WTC11 (cell line): ENCODE results near the gene MXRA8. TPM values are rescaled to one million over a fixed set of nuclear protein-coding genes. Genes with fewer than 3 reads are reported as not detected.

Source experiments
- ATAC-seq: fragments of 200-7000 bp; cut with Tn5 transposase; 2 replicates; pipeline ENCODE4 v1.10.0; 2021; ENCODE audit warnings: mild to moderate bottlenecking, moderate library complexity
- CTCF ChIA-PET: fragments of 300-600 bp; sonication (Branson Sonifier 250); formaldehyde crosslinking; loops from one replicate; lab custom pipeline; 2021; ENCODE audit warnings: antibody characterized with exemption; lab: Charles Lee
- POLR2A ChIA-PET: fragments of 350-600 bp; sonication (Branson Sonifier 250); formaldehyde crosslinking; loops from one replicate; lab custom pipeline; 2021; ENCODE audit warnings: antibody characterized with exemption; lab: Charles Lee
- DNase-seq: peaks from one replicate; pipeline ENCODE4 v3.0.0; 2021; ENCODE audit warnings: low spot score
- H3K27ac Mint-ChIP-seq: 2 replicates; pipeline ENCODE4 v1.8.0; 2021; ENCODE audit warnings: mixed read lengths
- H3K27me3 Mint-ChIP-seq: 2 replicates; pipeline ENCODE4 v1.8.0; 2021; ENCODE audit warnings: low read depth, mild to moderate bottlenecking, moderate library complexity, mixed read lengths
- H3K36me3 Mint-ChIP-seq: 2 replicates; pipeline ENCODE4 v1.8.0; 2021; ENCODE audit warnings: mixed read lengths
- H3K4me1 Mint-ChIP-seq: 2 replicates; pipeline ENCODE4 v1.8.0; 2022; ENCODE audit warnings: mixed read lengths
- H3K4me3 Mint-ChIP-seq: 2 replicates; pipeline ENCODE4 v1.8.0; 2021; ENCODE audit warnings: mild to moderate bottlenecking, moderate library complexity, mixed read lengths
- H3K9me3 Mint-ChIP-seq: 2 replicates; pipeline ENCODE4 v1.8.0; 2021; ENCODE audit warnings: mixed read lengths
- CTCF ChIP-seq: fragments of 200-600 bp; IDR thresholded peaks from 2 replicates; pipeline ENCODE4 v1.8.0; 2022; ENCODE audit warnings: antibody characterized with exemption
- E2F5 ChIP-seq: sonication (generic); formaldehyde crosslinking; IDR thresholded peaks from 2 replicates; pipeline ENCODE4 v1.8.1; 2022; ENCODE audit warnings: mild to moderate bottlenecking, moderate library complexity, missing genetic modification reagents
- ELF4 ChIP-seq: sonication (generic); formaldehyde crosslinking; IDR thresholded peaks from 2 replicates; pipeline ENCODE4 v1.8.1; 2022; ENCODE audit warnings: low read depth, mild to moderate bottlenecking, moderate library complexity, missing genetic modification reagents
- GTF2I ChIP-seq: fragments of 250-450 bp; sonication (Bioruptor Pico); conservative IDR thresholded peaks from 2 replicates; pipeline ENCODE4 v1.4.0; 2021; ENCODE audit warnings: mild to moderate bottlenecking
- KAT7 ChIP-seq: sonication (generic); formaldehyde crosslinking; IDR thresholded peaks from 2 replicates; pipeline ENCODE4 v1.8.1; 2023; ENCODE audit warnings: missing genetic modification reagents, mild to moderate bottlenecking, borderline replicate concordance
- NFATC4 ChIP-seq: fragments of 250-450 bp; sonication (Bioruptor Pico); IDR thresholded peaks from 2 replicates; pipeline ENCODE4 v1.9.0; 2021; ENCODE audit warnings: mild to moderate bottlenecking
- NFYB ChIP-seq: sonication (generic); formaldehyde crosslinking; conservative IDR thresholded peaks from 2 replicates; pipeline ENCODE4 v1.8.0; 2022; ENCODE audit warnings: low read depth, missing genetic modification reagents
- NR1H2 ChIP-seq: sonication (generic); formaldehyde crosslinking; IDR thresholded peaks from 2 replicates; pipeline ENCODE4 v1.9.0; 2021; ENCODE audit warnings: mild to moderate bottlenecking, moderate library complexity, missing genetic modification reagents
- RELA ChIP-seq: sonication (generic); formaldehyde crosslinking; IDR thresholded peaks from 2 replicates; pipeline ENCODE4 v1.8.1; 2022; ENCODE audit warnings: missing genetic modification reagents, mild to moderate bottlenecking, borderline replicate concordance
- RORB ChIP-seq: fragments of 250-450 bp; sonication (Bioruptor Pico); IDR thresholded peaks from 2 replicates; pipeline ENCODE4 v1.9.0; 2021; ENCODE audit warnings: mild to moderate bottlenecking
- SMAD4 ChIP-seq: sonication (generic); formaldehyde crosslinking; IDR thresholded peaks from 2 replicates; pipeline ENCODE4 v1.8.0; 2022; ENCODE audit warnings: mild to moderate bottlenecking, missing genetic modification reagents
- ZNF263 ChIP-seq: sonication (generic); formaldehyde crosslinking; IDR thresholded peaks from 2 replicates; pipeline ENCODE4 v1.8.1; 2022; ENCODE audit warnings: low read depth, mild to moderate bottlenecking, moderate library complexity, missing genetic modification reagents
- ZNF423 ChIP-seq: fragments of 250-450 bp; sonication (Bioruptor Pico); IDR thresholded peaks from 2 replicates; pipeline ENCODE4 v2.1.2; 2022; ENCODE audit warnings: mild to moderate bottlenecking, moderate library complexity
- ZNF671 ChIP-seq: fragments of 250-450 bp; sonication (Bioruptor Pico); IDR thresholded peaks from 2 replicates; pipeline ENCODE4 v1.8.0; 2021; ENCODE audit warnings: mild to moderate bottlenecking
- total RNA-seq: library from RNA; stranded (reverse); gene quantifications from 3 replicates; pipeline ENCODE4 v1.2.3, GENCODE V29; 2021
- TF ChIP-seq, protein P1 (sequence below): sonication (generic); formaldehyde crosslinking; IDR thresholded peaks from 2 replicates; pipeline ENCODE4 v1.8.0; 2022; ENCODE audit warnings: mild to moderate bottlenecking, missing genetic modification reagents
- TF ChIP-seq, protein P2 (sequence below): sonication (generic); formaldehyde crosslinking; IDR thresholded peaks from 2 replicates; pipeline ENCODE4 v1.8.0; 2022; ENCODE audit warnings: mild to moderate bottlenecking, missing genetic modification reagents
- TF ChIP-seq, protein P3 (sequence below): fragments of 250-450 bp; sonication (Bioruptor Pico); IDR thresholded peaks from 2 replicates; pipeline ENCODE4 v1.9.0; 2021; ENCODE audit warnings: moderate library complexity, mild to moderate bottlenecking, inconsistent platforms, borderline replicate concordance
- TF ChIP-seq, protein P4 (sequence below): sonication (generic); formaldehyde crosslinking; IDR thresholded peaks from 2 replicates; pipeline ENCODE4 v1.8.0; 2022; ENCODE audit warnings: mild to moderate bottlenecking, missing genetic modification reagents
- TF ChIP-seq, protein P5 (sequence below): sonication (generic); formaldehyde crosslinking; IDR thresholded peaks from 2 replicates; pipeline ENCODE4 v1.8.1; 2022; ENCODE audit warnings: missing genetic modification reagents, borderline replicate concordance
- TF ChIP-seq, protein P6 (sequence below): sonication (generic); formaldehyde crosslinking; IDR thresholded peaks from 2 replicates; pipeline ENCODE4 v1.8.1; 2022; ENCODE audit warnings: low read depth, missing genetic modification reagents, borderline replicate concordance

The MXRA8 gene
- total RNA-seq, 1 experiment from 2014 or later: 6.7 TPM

- H3K4me1 Mint-ChIP-seq: peaks cover 31% of the 10 kb centered on the region
- H3K9me3 Mint-ChIP-seq: no peaks in the 10 kb centered on the region
- peak overlapping the region; percentile 93 for H3K27ac Mint-ChIP-seq
- DNase-seq (no peak), ATAC-seq (no peak)
- peak overlapping the region; percentile 85 for H3K4me3 Mint-ChIP-seq
- H3K36me3 Mint-ChIP-seq: peaks cover 63% of the 10 kb centered on the region
- CTCF ChIA-PET: no interaction called here
- POLR2A ChIA-PET: no interaction called here
- no peaks in the 10 kb centered on the region for H3K27me3 Mint-ChIP-seq
- TF ChIP-seq, protein P1, sequence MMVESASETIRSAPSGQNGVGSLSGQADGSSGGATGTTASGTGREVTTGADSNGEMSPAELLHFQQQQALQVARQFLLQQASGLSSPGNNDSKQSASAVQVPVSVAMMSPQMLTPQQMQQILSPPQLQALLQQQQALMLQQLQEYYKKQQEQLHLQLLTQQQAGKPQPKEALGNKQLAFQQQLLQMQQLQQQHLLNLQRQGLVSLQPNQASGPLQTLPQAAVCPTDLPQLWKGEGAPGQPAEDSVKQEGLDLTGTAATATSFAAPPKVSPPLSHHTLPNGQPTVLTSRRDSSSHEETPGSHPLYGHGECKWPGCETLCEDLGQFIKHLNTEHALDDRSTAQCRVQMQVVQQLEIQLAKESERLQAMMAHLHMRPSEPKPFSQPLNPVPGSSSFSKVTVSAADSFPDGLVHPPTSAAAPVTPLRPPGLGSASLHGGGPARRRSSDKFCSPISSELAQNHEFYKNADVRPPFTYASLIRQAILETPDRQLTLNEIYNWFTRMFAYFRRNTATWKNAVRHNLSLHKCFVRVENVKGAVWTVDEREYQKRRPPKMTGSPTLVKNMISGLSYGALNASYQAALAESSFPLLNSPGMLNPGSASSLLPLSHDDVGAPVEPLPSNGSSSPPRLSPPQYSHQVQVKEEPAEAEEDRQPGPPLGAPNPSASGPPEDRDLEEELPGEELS (CRISPR knock-in tag): no peak
- TF ChIP-seq NFATC4 (CRISPR knock-in tag) (no peak), ZNF263 (CRISPR knock-in tag) (no peak), RELA (no peak), RORB (CRISPR knock-in tag) (no peak), ELF4 (CRISPR knock-in tag) (no peak), NR1H2 (CRISPR knock-in tag) (no peak), E2F5 (no peak), ZNF423 (no peak), SMAD4 (CRISPR knock-in tag) (no peak), NFYB (no peak), KAT7 (CRISPR knock-in tag) (no peak), ZNF671 (CRISPR knock-in tag) (no peak), CTCF (no peak), GTF2I (CRISPR knock-in tag) (no peak)
- TF ChIP-seq, protein P2, sequence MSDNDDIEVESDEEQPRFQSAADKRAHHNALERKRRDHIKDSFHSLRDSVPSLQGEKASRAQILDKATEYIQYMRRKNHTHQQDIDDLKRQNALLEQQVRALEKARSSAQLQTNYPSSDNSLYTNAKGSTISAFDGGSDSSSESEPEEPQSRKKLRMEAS (CRISPR knock-in tag): no peak
- TF ChIP-seq, protein P3, sequence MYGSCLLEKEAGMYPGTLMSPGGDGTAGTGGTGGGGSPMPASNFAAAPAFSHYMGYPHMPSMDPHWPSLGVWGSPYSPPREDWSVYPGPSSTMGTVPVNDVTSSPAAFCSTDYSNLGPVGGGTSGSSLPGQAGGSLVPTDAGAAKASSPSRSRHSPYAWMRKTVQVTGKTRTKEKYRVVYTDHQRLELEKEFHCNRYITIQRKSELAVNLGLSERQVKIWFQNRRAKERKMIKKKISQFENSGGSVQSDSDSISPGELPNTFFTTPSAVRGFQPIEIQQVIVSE (CRISPR knock-in tag): no peak
- TF ChIP-seq, protein P4, sequence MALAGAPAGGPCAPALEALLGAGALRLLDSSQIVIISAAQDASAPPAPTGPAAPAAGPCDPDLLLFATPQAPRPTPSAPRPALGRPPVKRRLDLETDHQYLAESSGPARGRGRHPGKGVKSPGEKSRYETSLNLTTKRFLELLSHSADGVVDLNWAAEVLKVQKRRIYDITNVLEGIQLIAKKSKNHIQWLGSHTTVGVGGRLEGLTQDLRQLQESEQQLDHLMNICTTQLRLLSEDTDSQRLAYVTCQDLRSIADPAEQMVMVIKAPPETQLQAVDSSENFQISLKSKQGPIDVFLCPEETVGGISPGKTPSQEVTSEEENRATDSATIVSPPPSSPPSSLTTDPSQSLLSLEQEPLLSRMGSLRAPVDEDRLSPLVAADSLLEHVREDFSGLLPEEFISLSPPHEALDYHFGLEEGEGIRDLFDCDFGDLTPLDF: no peak
- TF ChIP-seq, protein P5, sequence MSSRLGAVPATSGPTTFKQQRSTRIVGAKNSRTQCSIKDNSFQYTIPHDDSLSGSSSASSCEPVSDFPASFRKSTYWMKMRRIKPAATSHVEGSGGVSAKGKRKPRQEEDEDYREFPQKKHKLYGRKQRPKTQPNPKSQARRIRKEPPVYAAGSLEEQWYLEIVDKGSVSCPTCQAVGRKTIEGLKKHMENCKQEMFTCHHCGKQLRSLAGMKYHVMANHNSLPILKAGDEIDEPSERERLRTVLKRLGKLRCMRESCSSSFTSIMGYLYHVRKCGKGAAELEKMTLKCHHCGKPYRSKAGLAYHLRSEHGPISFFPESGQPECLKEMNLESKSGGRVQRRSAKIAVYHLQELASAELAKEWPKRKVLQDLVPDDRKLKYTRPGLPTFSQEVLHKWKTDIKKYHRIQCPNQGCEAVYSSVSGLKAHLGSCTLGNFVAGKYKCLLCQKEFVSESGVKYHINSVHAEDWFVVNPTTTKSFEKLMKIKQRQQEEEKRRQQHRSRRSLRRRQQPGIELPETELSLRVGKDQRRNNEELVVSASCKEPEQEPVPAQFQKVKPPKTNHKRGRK (CRISPR knock-in tag): no peak
- TF ChIP-seq, protein P6, sequence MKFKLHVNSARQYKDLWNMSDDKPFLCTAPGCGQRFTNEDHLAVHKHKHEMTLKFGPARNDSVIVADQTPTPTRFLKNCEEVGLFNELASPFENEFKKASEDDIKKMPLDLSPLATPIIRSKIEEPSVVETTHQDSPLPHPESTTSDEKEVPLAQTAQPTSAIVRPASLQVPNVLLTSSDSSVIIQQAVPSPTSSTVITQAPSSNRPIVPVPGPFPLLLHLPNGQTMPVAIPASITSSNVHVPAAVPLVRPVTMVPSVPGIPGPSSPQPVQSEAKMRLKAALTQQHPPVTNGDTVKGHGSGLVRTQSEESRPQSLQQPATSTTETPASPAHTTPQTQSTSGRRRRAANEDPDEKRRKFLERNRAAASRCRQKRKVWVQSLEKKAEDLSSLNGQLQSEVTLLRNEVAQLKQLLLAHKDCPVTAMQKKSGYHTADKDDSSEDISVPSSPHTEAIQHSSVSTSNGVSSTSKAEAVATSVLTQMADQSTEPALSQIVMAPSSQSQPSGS (CRISPR knock-in tag): no peak
Observed at GRCh38 chr1:1397839-1398523, 39.6 kb upstream of the MXRA8 start.
